Non-pigmented ciliary epithelial cell (primary cell): ENCODE results near the gene ABCA3.

ENCODE experiments used
- DNase-seq: peaks from one replicate; pipeline ENCODE4 v3.0.0-alpha.2; 2010; ENCODE audit warnings: low read depth

Gene ABCA3

DNA sequence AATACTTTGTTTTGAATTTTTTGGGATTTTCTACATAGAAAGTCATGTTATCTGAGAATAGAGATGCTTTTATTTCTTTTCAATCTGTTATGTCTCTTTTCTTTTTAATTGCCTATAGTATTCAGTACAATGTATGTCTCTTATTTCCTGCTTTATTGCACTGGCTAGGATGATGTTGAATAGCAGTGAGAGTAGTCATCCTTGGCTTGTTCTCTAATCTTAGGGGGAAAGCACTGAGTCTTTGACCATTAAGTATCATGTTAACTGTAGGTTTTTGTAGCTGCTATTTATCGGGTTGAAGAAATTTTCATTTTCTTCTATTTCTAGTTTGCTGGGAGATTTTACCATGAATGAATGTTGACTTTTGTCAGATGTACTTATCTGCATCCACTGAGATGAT is 10.0 kb upstream of the ABCA3 start:
- DNase-seq = no peak

- DNase-seq = no peak
Observed at GRCh38 chr16:2343211-2343610, 2.7 kb upstream of the ABCA3 start.

DNA sequence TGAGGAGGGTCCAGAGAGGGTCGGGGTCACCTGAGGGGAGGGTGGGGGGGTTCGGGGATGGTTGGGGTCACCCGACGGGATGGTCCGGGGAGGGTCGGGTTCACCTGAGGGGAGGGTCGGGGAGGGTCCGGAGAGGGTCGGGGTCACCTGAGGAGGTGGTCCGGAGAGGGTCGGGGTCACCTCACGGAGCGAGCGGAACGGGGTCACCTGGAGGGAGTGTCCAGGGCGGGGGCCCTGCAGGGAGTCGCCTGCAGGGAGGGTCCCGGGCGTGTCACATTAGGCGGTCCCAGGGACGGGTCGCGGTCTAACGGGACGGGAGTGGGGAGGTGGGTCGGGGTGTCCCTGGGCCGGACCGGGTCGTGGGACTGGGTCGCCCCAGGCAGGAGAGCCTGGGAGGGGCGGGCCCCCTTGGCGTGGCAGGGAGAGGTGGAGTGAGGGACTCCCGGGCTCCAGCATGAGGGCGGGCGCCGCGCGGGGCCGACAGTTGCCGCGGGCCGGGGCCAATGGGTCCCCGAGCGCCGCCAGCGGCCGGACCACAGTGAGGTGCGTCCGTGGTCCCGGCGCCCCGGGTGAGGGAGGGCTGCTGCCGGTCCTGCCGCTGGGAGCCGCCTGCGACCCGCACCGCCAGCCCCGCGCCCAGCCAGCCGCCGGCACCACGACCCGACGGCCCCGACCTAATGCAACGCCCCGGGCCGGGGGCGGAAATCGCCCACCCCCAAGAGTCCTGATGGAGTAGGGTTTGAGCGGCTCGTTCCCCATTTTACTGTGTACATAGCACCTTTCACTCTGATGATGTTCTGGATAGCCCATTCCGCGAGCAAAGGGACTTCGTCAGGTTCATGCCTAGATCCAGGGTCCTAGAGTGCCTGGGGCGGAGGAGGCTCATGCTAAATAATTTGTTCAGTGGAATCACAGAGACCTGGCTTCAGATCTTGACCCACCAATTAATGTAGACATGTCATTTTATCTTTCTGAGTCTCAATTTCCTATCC is 1.2 kb upstream of the ABCA3 start:
- DNase-seq = no peak

GRCh38 chr16:2339521-2340484 is 725 bp downstream of the ABCA3 start:
- no peak for DNase-seq

DNA sequence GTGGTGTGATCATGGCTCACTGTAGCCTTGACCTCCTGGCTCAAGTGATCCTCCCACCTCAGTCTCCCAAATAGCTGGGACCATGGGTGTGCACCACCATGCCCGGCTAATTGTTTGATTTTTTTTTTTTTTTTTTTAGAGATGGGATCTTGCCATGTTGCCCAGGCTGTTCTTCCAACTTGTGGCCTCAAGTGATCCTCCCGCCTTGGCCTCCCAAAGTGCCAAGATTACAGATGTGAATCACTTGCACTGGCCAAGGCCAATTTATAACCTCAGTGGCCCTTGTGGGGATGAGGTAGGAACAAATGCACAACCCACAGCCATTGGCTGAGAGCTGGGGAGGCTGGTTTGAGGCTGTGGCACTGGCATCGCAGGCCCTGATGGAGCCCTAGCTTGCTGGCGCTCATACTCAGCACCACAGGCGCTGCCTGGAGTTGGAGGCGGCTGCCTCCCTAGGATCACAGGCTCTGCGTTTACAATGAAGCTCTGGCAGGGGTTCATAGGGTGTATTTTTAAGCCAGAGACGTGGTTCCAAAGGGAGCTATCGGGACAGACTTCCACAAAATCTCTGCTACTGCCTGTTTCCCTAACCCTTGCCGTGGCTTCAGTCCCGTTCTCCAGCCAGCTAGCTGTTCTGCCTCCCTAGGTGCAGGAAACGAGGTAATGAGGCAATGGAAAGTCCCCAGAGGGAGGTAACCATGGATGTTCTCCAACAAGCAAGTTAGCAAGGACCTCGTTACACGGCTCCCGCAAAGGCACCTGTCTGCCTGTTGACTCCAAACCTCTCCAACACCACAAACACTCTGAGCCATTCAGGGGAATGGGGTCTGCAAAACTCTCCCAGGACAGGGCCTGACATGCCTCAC is 2.9 kb downstream of the ABCA3 start:
- no peak for DNase-seq

DNA sequence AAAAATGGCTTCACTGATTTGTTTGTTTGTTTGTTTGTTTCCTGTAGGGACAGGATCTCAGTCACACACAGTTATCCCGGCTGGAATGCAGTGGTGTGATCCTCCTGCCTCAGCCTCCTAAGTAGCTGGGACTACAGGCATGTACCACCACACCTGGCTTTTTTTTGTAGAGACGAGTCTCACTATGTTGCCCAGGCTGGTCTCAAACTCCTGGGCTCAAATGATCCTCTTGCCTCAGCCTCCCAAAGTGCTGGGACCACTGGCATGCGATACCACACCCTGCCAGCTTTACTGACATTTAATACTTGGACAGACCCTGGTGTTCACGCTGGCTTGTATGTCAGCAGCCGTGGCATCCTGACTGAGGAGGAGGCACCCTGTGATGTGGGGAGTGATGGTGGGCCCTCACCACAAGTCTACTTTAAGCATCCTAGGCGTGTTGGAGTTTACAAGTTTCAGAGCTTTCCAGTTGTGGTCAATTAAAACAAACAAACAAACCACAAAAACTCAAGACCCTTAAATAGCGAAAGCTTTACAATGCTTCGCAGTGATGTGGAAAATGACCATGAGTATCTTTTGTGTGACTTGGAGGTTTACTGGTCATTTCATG is 5.1 kb downstream of the ABCA3 start:
- DNase-seq = no peak

GRCh38 chr16:2333772-2334379 is 6.7 kb downstream of the ABCA3 start:
- DNase-seq = no peak

DNA sequence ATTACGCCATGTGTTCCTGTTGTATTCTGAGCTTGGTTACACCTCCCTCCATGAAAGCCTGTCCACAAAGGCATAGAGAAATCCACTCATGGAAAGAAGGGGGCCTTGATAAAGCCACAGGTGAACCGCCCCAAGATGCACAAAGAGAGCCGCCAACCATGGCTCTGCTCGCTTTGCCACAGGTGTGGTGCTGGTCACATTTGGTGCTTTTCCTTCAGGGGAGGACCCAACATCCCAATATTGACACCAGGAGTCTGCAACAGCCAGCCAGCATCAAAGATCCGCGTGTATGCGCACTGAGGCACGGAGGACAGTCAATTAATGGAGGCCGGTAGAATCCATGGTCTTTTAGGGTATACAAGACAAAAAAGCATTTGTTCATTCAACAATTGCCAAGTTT is 7.3 kb downstream of the ABCA3 start:
- DNase-seq = no peak

- no peak for DNase-seq
Observed at GRCh38 chr16:2331931-2332267, 8.6 kb downstream of the ABCA3 start.

DNA sequence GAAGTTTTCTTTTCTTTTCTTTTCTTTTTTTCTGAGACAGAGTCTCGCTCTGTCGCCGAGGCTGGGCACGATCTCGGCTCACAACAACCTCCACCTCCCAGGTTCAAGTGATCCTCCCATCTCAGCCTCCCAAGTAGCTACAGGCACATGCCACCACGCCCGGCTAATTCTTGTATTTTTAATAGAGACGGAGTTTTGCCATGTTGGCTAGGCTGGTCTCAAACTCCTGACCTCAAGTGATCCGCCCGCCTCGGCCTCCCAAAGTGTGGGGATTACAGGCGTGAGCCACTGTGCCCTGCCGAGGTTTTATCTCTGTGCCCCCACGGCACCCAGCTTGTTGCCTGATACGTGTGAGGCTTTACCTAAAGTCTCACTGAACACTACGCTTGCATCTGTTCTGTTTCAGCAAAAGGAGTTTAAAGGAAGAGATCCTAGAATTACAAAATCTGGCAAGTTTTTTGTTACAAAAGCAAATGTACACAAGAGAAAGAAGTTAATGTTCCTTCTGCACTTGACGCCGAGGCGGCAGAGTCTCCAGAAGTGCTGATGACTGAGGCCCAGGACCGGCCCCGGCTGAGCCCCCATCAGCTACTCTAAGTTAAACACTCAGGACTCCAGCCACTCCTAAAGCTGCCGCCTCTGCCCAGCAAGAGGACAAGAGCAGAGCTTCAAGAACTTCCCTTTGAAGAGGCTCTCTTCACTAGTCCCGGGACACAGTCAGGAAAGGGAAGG is 9.2 kb downstream of the ABCA3 start:
- no peak for DNase-seq

DNA sequence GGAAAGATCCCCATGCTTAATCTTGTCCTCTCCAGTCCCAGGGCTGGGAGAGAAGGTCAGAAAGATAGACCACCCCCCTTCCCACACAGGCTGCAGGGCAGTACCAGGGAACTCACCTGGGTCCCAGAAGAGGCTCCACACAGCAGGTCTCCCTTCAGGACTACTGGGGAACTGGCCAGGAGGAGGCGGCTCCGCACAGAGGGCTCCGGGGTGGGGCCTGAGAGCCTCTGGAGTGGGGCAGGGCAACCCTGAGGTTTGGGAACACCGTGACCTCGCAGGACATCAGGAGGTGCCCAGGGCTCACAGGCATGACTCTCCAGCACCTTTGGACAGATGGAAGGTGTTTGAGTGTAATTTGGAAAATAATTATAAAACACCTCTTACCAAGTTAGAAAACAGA is 11.0 kb downstream of the ABCA3 start:
- no peak for DNase-seq

GRCh38 chr16:2328428-2328827 is 12.1 kb downstream of the ABCA3 start:
- DNase-seq = no peak

- DNase-seq = no peak
Observed at GRCh38 chr16:2326191-2326590, 14.3 kb downstream of the ABCA3 start.

GRCh38 chr16:2325791-2326190 is 14.7 kb downstream of the ABCA3 start:
- DNase-seq = no peak

- no peak for DNase-seq
Observed at GRCh38 chr16:2325181-2325580, 15.3 kb downstream of the ABCA3 start.

GRCh38 chr16:2324296-2324859 is 16.1 kb downstream of the ABCA3 start:
- DNase-seq = no peak

DNA sequence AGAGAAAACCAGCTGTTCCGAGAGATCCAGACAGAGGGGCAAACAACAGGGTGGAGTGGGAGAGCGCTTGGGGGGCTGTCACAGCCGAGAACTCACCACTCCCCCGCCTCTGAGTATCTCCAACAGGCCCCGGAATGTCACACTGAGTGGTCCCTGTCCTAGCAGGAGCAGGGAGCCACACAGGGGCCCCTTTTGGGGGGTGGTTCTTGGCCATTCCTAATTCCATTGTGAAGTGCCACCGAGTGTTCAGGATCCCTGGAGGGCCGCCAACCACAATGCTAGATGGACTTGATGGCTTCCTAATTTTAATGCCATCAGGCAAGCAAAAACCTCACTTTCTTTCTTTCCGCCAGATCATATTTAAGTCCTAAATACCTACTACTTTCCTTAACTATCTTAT is 16.8 kb downstream of the ABCA3 start:
- no peak for DNase-seq

- no peak for DNase-seq
Observed at GRCh38 chr16:2319606-2320005, 20.9 kb downstream of the ABCA3 start.

DNA sequence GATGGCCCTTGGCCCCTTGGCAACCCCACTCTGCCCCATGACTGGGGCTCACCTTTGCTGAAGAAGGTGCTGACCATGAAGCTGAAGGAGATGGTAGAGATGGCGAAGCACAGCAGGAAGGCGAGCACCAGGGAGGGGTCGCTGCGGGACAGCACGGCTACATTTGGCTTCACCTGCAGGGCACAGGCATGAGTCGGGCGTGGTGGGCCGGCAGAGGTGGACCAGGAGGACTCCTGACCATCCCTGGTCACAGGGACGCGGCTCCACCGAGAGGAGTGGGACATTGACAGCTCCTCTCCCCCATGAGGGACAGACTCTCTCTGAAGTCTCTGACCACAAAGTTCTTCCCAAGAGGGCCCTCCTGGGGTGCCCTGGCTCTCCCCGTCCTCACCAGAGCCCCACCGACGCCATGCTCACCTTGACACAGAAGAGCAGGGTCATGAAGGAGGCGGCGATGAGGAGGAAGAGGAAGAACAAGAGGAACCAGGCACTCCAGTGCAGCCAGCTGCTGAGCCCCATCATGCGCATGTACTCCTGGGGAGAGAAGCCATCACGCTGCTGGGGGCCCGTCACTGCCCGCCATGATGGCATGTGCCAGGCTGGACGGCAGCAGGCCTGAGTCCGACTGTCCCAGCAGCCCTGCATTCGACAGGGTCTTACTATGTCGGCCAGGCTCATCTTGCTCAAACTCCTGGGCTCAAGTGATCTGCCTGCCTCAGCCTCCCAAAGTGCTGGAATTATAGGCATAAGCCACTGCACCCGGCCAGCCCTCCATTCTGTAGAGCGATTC is 23.1 kb downstream of the ABCA3 start:
- no peak for DNase-seq
